SK-N-SH treated with all-trans-retinoic acid at 6 μM for 48 hours (cell line): ENCODE measurements around the gene DGKH.
A peak's percentile ranks its signal among the peaks of the same experiment; 100 is the strongest.

Experiments used
- ATAC-seq: fragments of 200-7000 bp; cut with Tn5 transposase; 3 replicates; pipeline ENCODE4 v1.9.1; 2020; ENCODE audit warnings: mild to moderate bottlenecking, moderate library complexity
- ARNTL ChIP-seq: fragments of 450-650 bp; formaldehyde crosslinking; IDR thresholded peaks from 2 replicates; pipeline ENCODE4 v1.5.0; 2020; ENCODE audit warnings: low read depth, mild to moderate bottlenecking, moderate library complexity, borderline replicate concordance
- BACH2 ChIP-seq: fragments of 250-450 bp; sonication (Bioruptor Pico); IDR thresholded peaks from 2 replicates; pipeline ENCODE4 v1.9.0; 2021; ENCODE audit warnings: mild to moderate bottlenecking, borderline replicate concordance
- CREB5 ChIP-seq: fragments of 250-450 bp; sonication (Bioruptor Pico); IDR thresholded peaks from 2 replicates; pipeline ENCODE4 v1.5.1; 2020; ENCODE audit warnings: low read depth, mild to moderate bottlenecking, moderate library complexity
- CSDC2 ChIP-seq: fragments of 250-450 bp; sonication (Bioruptor Pico); IDR thresholded peaks from 2 replicates; pipeline ENCODE4 v1.5.0; 2020; ENCODE audit warnings: mild to moderate bottlenecking, moderate library complexity
- CSRNP3 ChIP-seq: fragments of 250-450 bp; sonication (Bioruptor Pico); IDR thresholded peaks from 2 replicates; pipeline ENCODE4 v1.5.1; 2021; ENCODE audit warnings: mild to moderate bottlenecking, moderate library complexity
- ESRRG ChIP-seq: fragments of 250-450 bp; sonication (Bioruptor Pico); IDR thresholded peaks from 2 replicates; pipeline ENCODE4 v1.6.1; 2021; ENCODE audit warnings: mild to moderate bottlenecking
- GLIS3 ChIP-seq: fragments of 250-450 bp; sonication (Bioruptor Pico); IDR thresholded peaks from 2 replicates; pipeline ENCODE4 v1.5.0; 2020; ENCODE audit warnings: mild to moderate bottlenecking, moderate library complexity
- ISL1 ChIP-seq: fragments of 250-450 bp; sonication (Bioruptor Pico); IDR thresholded peaks from 2 replicates; pipeline ENCODE4 v2.1.2; 2022; ENCODE audit warnings: mild to moderate bottlenecking, moderate library complexity
- OSR1 ChIP-seq: fragments of 250-450 bp; sonication (Bioruptor Pico); IDR thresholded peaks from 2 replicates; pipeline ENCODE4 v1.8.0; 2022; ENCODE audit warnings: moderate library complexity, mild to moderate bottlenecking, inconsistent platforms
- PPARA ChIP-seq: fragments of 250-450 bp; sonication (Bioruptor Pico); IDR thresholded peaks from 2 replicates; pipeline ENCODE4 v1.5.0; 2020; ENCODE audit warnings: mild to moderate bottlenecking, borderline replicate concordance
- RARB ChIP-seq: fragments of 250-450 bp; sonication (Bioruptor Pico); IDR thresholded peaks from 2 replicates; pipeline ENCODE4 v1.8.0; 2021; ENCODE audit warnings: mild to moderate bottlenecking, moderate library complexity
- SNAI2 ChIP-seq: fragments of 250-450 bp; sonication (Bioruptor Pico); IDR thresholded peaks from 2 replicates; pipeline ENCODE4 v1.5.0; 2020; ENCODE audit warnings: mild to moderate bottlenecking, moderate library complexity
- TCF4 ChIP-seq: fragments of 250-450 bp; sonication (Bioruptor Pico); IDR thresholded peaks from 2 replicates; pipeline ENCODE4 v1.8.0; 2021; ENCODE audit warnings: mild to moderate bottlenecking, moderate library complexity, borderline replicate concordance
- TOX ChIP-seq: fragments of 250-450 bp; sonication (Bioruptor Pico); IDR thresholded peaks from 2 replicates; pipeline ENCODE4 v1.8.0; 2021; ENCODE audit warnings: mild to moderate bottlenecking, moderate library complexity, borderline replicate concordance
- TSHZ2 ChIP-seq: fragments of 250-450 bp; sonication (Bioruptor Pico); IDR thresholded peaks from 2 replicates; pipeline ENCODE4 v1.5.0; 2020; ENCODE audit warnings: mild to moderate bottlenecking, moderate library complexity
- ZFP3 ChIP-seq: fragments of 250-450 bp; sonication (Bioruptor Pico); IDR thresholded peaks from 2 replicates; pipeline ENCODE4 v1.5.0; 2020; ENCODE audit warnings: mild to moderate bottlenecking, moderate library complexity
- ZFP30 ChIP-seq: fragments of 450-650 bp; formaldehyde crosslinking; IDR thresholded peaks from 2 replicates; pipeline ENCODE4 v1.5.0; 2022; ENCODE audit warnings: mild to moderate bottlenecking, moderate library complexity
- ZNF565 ChIP-seq: fragments of 450-650 bp; formaldehyde crosslinking; conservative IDR thresholded peaks from 2 replicates; pipeline ENCODE4 v1.5.0; 2020; ENCODE audit warnings: low read depth, mild to moderate bottlenecking, moderate library complexity
- ZNF70 ChIP-seq: fragments of 450-650 bp; formaldehyde crosslinking; IDR thresholded peaks from 2 replicates; pipeline ENCODE4 v1.5.0; 2020; ENCODE audit warnings: mild to moderate bottlenecking, moderate library complexity
- ZNF8 ChIP-seq: fragments of 450-650 bp; formaldehyde crosslinking; IDR thresholded peaks from 2 replicates; pipeline ENCODE4 v1.5.0; 2020; ENCODE audit warnings: mild to moderate bottlenecking, moderate library complexity
- TF ChIP-seq, protein P1 (sequence below): fragments of 250-450 bp; sonication (Bioruptor Pico); IDR thresholded peaks from 2 replicates; pipeline ENCODE4 v1.8.0; 2020; ENCODE audit warnings: mild to moderate bottlenecking, moderate library complexity, borderline replicate concordance

Gene DGKH

DNA sequence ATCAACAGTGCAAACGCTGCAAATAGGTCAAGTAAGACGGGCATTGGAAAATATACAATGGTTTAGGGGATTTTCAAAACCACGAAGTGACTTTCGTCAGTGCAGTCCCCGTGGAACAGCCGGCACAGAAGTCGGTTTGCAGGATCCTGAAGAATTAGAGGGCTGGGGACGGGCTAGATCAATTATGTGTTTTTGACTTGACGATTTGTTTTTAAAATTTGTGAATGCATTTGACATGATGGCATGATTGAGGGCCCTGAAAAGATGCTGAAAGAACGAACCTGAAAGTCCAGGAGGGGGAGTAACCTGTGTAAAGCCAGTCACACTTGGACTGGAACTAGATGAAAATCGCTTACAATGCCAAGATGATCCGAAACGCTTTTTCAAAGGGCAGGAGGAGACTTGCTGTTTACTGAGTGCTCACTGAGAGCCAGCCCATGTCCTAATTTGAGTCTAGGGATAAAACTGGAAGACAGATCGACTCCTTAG, 8.9 kb upstream of the DGKH start:
- no peak for TF ChIP-seq RARB (CRISPR knock-in tag)
- TF ChIP-seq CSDC2 (CRISPR knock-in tag): no peak
- TF ChIP-seq BACH2 (CRISPR knock-in tag): no peak
- no peak for TF ChIP-seq ZNF8
- no peak for TF ChIP-seq GLIS3 (CRISPR knock-in tag)
- TF ChIP-seq TSHZ2 (CRISPR knock-in tag): no peak
- TF ChIP-seq ZNF565: no peak
- TF ChIP-seq ARNTL: no peak
- TF ChIP-seq SNAI2 (CRISPR knock-in tag): no peak
- no peak for TF ChIP-seq TOX
- no peak for TF ChIP-seq ZFP30 (CRISPR knock-in tag)
- ATAC-seq: peak; percentile 9

DNA sequence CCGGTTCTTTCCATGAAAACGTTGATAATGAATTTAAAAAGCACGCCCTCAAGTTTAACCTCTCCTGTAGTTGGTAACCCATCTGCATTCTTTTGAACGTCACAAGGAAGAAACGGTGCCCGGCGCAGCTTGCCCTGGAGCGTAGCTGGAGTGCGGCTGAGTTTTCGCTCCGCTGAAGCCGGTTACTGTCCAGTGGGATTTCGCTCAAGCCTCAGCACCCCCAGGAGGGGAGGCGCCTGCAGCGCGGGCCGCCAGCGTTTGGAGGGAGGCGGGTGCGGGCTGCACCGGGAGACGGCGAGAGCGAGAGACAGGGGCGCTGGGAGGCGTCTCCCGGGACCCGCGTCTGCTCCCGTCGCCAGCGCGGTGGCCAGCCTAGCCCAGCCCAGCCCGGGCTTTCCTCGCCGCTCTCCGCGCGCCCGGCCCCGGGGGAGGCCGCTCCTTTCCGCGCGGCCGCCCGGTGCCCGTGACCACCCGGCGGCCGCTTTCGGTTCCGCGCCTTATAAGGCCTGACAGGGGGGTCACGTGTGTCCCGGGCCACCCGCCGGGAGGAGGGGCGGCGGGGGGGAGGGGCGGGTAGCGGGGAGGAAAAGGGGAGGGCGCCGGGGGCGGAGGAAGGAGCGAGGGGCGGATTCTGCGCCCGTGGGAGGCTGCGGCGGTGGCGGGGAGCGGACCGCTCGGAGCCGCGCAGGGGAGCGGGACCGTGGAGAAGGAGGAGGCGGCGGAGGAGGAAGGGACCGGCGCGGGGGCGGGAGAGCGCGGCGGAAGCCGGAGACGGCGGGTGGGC, 8.3 kb upstream of the DGKH start:
- no peak for TF ChIP-seq CSRNP3
- peak; percentile 50; the same call in 1 of the 2 replicates for TF ChIP-seq TSHZ2 (CRISPR knock-in tag)
- no peak for TF ChIP-seq BACH2 (CRISPR knock-in tag)
- ATAC-seq: peak; percentile 84

- ATAC-seq: no peak
- TF ChIP-seq CREB5 (CRISPR knock-in tag) (no peak), TCF4 (CRISPR knock-in tag) (no peak), CSRNP3 (no peak), ISL1 (CRISPR knock-in tag) (no peak), ZFP30 (CRISPR knock-in tag) (no peak), BACH2 (CRISPR knock-in tag) (no peak), ZNF8 (no peak), ZNF70 (CRISPR knock-in tag) (no peak), ESRRG (no peak), ARNTL (no peak), ZFP3 (CRISPR knock-in tag) (no peak), GLIS3 (CRISPR knock-in tag) (no peak), PPARA (CRISPR knock-in tag) (no peak), ZNF565 (no peak), RARB (CRISPR knock-in tag) (no peak), OSR1 (CRISPR knock-in tag) (no peak)
- TF ChIP-seq, protein P1, sequence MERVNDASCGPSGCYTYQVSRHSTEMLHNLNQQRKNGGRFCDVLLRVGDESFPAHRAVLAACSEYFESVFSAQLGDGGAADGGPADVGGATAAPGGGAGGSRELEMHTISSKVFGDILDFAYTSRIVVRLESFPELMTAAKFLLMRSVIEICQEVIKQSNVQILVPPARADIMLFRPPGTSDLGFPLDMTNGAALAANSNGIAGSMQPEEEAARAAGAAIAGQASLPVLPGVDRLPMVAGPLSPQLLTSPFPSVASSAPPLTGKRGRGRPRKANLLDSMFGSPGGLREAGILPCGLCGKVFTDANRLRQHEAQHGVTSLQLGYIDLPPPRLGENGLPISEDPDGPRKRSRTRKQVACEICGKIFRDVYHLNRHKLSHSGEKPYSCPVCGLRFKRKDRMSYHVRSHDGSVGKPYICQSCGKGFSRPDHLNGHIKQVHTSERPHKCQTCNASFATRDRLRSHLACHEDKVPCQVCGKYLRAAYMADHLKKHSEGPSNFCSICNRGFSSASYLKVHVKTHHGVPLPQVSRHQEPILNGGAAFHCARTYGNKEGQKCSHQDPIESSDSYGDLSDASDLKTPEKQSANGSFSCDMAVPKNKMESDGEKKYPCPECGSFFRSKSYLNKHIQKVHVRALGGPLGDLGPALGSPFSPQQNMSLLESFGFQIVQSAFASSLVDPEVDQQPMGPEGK (CRISPR knock-in tag): no peak
- TF ChIP-seq, all 23 proteins: peak for 0
Observed at GRCh38 chr13:42040730-42041010, 7.8 kb upstream of the DGKH start.
